GM18870 (cell line): ENCODE measurements around the gene DDX17.

Source experiments
- ATAC-seq: cut with Tn5 transposase; IDR thresholded peaks from one replicate; pipeline ENCODE4 v1.9.1; 2021; ENCODE audit warnings: moderate library complexity; ENCODE audit not compliant: unreplicated experiment

The DDX17 gene

DNA sequence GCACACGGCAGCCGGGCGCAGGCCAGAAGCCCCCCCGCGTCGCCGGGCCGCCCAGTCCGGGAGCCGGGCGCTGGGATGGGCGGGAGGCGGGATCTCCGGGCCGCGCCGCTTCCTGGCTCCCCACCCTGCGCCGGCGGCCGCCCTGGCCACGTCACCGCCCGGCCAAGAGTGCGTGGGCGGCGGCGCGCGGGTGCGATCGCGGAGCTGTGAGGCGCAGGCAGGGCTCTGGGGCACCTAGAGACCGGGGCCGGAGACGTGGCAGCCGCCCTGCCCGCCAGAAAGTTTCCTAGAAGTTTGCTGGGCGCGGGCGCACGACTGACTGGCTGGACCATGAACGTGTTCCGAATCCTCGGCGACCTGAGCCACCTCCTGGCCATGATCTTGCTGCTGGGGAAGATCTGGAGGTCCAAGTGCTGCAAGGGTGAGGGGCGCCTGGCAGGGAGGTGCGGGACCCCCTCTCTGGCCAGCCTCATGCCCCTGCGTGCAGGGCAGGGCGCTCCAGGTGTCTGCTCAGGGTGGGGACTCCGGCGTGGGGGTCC, 38.1 kb downstream of the DDX17 start, which contains the start of gene KDELR3:
TSS of gene KDELR3 (plus strand) at position 193 of the 539 bp plus-strand sequence. CDS start at position 331, 138 bp downstream.
- ATAC-seq: no peak

DNA sequence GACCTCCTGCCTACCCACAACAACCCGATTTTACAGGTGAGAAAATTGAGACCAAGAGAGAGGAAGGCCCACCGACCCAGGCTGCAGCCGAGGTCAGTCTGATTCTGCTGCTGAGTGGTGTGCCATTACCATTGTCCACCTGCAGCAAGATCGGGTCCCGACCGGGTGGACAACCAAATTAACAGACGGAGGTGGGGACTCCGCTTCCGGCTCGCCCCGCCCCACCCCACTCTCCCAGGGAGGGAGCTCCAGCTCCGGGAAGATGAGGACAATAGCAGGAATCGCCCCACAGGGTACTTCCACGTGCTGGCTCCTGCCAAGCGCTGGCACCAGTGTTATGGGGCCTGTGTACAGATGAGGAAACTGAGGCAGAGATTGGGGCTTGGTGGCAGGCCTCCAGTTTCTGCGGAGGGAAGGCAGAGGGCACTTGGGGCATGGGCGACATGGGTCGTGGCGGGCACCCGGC, 38.6 kb downstream of the DDX17 start:
- no peak for ATAC-seq

DNA sequence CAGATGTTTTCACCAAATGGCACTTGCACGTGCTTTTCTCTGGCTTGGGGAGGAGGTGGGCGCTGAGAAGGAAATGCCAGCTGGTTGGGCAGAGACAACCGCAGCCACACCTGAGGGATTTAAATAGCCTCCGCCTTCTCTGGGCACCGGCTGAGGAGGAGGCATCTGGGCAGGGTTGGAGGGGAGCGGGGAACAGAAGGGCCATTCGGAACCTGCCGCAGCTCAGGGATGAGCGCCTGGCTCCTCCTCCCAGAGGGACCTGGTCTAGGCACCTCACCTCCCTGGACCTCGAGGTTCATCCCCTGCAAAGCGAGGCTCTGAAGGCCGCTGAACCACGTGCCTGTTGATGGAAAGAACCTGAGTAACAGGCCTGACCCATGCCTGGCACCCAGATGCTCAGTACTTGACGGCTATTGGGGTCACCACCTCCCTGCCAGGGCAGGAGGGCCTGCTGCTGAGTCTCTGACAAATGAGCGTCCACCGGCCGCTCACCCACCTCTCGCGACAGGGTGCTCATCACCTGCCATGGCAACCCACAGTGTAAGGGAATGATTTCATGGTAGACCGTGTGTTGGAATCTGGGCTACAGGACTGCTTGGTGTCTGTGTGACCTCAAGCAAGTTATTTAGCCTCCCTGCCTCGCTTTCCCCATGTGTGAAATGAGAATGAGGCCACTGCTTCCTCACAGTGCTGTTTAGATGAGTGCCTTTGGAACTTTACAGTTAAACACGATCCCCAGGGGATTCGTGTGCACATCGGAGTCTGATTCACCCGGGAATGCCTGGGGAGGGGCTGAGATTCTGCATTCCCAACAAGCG, 40.2 kb downstream of the DDX17 start:
- no peak for ATAC-seq

DNA sequence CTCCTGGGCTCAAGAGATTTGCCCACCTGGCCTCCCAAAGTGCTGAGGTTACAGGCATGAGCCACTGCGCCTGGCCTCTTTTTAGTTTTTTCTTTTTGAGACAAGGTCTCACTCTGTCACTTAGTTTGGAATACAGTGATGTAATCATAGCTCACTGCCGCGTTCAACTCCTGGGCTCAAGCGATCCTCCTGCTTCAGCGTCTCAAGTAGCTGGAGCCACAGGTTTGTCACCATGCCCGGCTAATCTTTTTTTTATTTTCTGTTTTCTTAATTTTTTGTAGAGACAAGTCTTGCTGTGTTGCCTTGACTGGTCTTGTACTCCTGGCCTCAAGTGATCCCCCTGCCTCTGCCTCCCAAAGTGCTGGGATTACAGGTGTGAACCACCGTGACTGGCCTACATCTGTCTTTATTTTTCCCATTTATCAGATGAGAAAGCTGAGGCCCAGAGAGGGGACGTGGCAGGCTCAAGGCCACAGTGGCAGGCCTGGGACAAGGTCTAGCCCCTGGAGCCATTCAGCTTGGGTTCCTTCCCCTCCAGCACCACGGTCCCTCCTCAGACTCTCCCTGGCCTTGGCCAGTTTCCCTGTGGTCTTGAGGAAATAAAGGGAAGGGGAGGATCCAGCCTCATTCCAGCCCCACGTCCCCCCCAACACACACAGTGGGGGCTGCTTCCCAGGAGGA, 41.0 kb downstream of the DDX17 start:
- ATAC-seq: no peak

DNA sequence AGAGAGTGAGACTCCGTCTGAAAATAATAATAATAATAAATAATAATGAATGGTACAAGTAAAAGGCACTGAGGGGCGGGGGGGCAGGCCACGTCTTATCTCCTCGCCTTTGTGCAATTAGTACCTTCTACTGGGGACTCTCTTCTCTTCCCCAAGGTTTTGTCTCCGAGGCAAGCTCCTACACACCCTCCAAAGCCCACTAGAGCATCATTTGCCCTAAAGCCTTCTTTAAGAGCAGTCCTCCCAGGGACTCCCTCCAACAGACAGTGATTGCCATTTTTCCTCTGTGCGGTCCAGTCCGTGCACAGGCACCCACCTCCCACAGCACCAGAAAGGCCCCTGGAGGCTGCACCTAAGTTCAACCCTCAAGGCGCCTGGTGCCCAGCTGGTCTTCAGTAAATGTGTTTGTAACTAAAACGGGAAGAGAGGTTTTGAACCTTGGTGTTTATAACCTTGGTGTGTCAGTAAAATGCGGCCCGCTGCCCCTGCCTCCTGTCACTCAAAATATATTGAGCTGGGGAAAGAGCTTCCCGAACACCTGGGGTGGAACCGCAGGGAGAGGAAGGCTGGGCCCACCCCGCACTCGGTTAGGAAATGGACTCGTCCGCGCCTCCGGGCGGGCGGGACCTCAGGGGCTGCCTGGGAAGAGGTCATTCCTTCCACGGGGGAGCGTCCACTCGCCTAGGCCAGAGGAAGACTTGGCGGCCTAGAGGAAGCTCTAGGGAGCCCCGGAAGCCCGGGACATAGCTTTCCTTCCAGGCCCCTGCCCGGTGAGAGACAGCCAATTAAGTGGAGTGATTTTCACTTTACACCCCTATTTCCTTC, 42.9 kb downstream of the DDX17 start:
- ATAC-seq: no peak

DNA sequence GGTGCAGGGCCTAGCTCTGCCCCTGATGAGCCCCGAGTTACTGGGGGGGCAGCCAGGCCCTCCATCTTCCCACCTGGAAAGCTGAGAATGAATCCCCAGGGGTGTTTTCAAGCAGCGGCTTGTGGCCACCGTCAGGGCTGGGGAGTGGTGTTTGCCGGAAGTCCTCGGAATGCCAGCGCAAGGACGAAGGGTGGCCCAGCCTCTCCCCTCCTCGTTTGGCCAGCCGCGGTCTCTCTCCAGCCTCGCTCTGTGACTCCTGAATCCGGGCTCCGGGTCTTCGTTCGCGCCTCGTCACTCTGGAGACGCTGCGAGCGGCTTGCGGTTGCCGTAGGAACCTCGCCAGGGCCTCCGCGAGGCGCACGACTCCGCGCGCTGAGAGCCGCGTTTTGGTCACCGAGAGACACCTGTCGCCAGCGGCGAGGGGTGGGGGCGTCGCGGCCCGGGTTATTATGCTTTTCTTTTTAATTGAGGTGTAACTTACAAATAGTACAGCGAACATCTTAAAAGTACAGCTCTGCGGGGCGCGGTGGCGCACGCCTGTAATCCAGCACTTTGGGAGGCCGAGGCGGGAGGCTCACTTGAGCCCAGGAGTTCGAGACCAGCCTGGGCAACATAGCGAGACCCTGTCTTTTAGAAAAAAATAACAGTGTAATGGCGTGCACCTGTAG, 44.6 kb downstream of the DDX17 start:
- ATAC-seq: no peak

DNA sequence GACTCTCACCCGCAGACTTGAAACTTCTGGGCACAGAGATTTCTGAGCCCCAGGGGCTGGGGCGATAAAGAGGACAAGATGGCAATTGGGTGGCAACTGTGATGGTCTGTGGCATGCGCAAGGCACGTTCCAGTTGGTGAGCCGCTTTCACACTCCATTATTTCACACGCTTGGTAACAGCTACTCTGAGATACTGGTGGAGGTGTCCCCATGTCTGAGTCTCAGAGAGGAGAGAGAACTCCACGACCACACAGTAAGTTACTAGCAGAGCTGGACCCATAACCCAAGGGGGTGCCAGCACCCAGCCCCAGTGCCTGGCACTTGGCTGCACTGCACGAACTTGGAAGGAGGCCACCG, 45.1 kb downstream of the DDX17 start:
- no peak for ATAC-seq

DNA sequence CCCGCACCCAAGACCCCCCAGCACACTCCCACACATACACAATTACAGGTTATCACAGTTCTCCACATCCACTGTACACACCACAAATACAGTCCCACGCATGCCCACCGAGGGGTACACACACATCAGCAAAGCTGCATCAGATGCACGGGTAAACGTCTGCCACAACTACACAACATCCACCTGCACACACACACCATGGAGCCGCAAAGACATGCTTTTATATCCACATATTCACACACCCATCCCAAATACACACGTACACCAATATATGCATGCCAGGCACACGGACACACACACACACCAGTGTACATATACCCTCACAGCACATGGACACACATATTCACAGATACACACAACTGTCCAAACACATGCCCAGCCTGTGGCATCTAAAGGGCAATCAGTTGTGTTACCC, 45.7 kb downstream of the DDX17 start:
- no peak for ATAC-seq

DNA sequence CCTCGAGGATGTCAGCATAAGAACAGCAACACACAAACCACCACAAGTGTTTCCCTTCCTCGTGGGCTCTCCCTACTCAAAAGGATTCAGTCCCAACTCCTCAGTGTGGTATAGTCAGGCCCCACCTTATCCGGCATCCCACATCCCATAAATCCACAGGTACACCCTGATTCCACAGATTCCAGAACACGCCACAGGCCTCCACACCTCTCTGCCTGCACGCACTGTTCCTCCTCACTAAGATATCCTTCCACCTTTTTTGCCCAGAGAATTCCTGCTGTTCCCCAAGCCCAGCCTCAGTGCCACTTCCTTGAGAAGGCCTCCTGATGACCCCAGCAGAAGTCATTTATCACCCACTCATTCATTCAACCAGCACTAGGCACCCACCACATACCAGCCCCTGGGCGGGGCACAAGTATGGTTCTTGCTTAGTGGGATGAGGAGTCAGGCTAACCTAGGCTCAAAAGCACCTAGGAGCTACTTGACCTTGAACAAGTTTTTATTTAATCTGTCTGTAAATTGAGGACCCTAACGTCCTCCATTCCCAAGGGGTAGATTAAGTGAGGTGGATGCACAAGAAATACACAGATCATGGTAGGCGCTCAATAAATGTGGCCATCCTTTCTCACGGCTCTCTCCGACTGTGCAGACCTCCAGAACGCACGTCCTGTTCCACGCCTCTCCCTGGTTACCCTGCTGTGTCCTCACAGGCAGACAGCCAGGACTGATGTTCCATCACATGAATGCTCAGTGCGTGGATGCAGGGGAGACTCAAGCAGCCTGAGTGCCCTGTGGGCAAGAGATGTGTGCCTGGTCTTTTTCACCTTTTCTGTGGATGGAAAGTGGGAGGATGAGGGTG, 49.0 kb downstream of the DDX17 start:
- ATAC-seq: no peak

DNA sequence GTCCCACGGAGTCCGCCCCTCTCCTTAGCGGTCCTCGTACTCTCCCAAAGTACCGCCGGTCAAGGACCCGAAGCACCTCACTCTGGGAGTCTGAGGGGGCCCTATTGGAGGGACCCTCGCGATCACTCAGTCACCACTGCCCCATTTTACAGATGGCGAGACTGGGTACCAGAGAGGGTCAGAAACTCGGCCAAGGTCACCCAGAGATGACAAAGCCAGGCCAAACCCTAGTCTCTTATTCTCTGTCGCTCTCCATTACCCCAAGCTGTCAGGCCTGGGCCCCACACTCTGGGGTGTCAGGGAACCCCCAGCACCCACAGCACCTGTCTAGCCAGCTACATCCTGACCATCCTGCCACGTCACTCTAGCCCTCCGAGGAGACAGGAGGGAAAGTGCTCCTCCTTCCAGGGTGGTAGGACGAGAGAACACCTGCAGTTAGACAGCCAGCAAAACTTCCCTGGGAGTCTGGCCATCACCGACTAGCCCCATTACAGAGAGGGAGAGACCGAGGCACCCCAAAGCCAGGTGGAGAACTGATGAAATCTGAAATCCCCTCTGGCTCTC, 49.8 kb downstream of the DDX17 start:
- no peak for ATAC-seq

DNA sequence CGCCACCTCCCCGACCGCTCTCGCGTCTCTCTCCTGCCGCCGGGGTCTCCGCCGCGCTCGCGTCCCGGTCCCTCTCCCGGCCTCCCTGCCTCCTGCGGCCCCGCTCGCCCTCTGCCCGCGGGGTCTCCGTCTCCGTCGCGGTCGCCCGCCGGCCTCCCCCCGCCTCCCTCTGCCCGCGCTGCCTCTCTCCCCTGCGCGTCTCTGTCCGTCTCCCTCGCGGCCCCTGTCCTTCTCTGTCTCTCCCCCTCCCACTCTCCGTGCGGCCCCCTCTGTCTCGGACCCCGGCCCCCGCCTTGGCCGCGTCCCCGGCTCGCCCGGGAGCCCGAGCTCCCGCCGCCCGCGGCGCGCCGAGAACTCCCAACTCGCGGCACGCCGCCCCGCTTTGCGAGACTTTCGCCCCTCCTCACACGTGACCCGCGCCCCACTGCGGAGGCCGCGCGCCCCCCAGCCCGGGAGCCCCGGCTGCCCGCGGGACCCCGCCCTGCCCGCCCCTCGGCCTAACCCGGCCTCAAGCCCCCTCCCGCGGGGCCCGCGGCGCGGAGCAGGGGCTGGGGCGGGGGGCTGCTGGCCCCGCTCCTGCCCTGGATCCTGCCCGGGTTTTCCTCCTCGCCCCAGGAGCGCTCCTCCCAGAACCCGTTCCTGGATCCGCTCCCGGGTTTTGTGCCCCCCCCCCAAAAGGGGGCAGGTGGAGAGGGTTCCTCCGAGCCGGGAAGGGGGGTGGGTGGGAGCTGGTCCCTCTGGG, 50.4 kb downstream of the DDX17 start:
- ATAC-seq: no peak

DNA sequence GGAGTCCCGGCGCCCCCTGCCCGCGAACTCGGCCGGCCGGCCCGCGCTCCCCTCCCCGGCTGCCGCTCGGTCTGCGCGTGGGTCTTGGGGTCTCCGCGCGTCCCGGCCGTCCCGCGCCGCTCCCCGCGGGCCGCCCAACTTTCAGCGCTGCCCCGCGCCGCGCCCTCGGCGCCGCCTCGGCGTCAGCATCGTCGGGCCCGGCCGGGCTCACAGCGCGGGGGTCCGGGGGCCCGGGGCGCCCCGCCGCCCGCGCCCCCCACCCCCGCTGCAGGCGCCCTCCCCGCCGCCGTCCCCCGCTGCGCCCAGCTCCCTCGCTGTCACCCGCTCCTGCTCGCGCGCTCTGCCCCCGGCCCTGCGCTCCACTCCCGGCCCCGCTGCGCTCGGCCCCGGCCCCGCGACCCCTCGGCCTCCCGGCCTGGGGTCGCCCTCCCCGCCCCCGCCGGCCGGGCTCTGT, 51.0 kb downstream of the DDX17 start, which contains the start of gene KCNJ4:
TSS of gene KCNJ4 (minus strand) at position 124 of the 454 bp plus-strand sequence. CDS start 27,067 bp downstream, outside the sequence.
- no peak for ATAC-seq

DNA sequence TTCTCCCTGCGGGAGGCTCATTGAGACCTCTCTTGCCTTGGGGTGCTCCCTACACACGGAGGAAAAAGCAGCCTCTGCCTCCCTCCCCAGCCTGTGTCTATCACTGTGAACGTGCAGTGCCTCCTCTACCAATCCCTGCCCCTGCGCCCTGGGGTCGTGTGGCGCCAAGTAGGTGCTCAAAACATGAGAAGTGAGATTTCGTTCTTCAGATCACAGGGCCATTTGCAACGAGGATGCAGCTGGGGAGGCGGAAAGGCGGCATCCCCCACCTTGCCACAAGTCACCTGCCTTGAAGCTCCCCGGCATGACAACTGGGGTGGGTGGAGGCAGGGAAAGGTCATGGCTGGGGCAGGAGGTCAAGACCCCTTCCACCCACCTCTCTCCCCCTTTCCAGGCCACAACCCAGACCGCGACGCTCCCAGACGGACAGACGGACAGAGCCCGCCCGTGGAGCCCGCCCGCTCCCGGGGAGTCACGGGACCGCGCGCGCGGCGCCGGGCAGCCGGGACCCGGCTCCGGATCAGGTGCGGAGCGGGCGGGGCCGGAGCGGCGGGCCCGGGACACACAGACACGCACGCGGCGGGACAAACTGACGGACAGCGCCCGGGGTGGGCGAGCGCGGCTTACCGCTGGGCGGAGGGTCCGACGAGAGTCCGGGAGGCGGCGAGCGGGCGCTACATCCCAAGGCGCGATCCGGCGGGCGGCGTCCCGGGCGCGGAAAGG, 51.6 kb downstream of the DDX17 start:
- ATAC-seq: no peak

DNA sequence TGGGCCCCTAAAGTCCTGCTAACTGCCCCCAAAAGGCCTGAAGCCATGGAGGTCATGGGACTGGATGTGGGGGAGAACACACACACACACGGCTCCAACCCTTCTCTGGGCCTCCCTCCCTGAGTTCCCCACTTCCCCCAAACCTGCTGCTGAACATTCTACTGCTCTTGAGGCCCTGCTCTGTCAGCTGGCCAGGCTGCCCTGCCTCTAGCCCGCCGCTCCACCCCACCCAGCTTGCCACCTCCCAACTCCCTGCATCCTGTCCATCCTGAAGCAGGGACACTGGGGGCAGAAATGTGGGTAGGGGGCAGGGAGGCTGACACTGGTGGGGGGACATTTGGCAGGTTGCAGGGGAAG, 52.1 kb downstream of the DDX17 start:
- no peak for ATAC-seq

DNA sequence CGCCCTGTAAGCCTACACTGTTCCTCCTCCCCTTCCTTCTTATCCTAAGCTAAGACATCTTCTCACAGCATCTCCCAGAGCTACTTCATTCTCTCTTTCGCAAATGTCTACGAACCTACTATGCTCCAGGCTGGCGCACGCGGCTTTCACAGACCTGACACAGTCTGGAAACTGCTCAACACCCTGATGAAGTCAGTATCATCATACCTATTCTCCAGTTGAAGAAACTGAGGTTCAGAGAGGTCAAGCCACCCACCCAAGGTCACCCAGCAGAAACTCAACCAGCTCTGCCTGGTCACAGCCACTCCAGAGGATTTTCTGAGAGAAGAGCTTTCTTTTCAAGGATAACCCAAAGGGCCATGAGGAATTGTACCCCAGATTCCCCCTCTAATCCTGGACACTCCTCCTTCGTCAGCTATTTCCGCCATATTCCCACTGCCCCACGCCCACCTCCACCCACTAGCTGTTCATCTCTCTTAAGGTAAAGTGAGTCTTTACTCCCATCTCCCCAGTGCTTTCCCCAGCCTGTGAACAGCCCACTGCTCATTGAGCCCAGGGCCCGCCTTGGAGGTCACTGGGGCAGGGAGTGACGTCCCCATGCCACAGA, 52.9 kb downstream of the DDX17 start:
- ATAC-seq: no peak

DNA sequence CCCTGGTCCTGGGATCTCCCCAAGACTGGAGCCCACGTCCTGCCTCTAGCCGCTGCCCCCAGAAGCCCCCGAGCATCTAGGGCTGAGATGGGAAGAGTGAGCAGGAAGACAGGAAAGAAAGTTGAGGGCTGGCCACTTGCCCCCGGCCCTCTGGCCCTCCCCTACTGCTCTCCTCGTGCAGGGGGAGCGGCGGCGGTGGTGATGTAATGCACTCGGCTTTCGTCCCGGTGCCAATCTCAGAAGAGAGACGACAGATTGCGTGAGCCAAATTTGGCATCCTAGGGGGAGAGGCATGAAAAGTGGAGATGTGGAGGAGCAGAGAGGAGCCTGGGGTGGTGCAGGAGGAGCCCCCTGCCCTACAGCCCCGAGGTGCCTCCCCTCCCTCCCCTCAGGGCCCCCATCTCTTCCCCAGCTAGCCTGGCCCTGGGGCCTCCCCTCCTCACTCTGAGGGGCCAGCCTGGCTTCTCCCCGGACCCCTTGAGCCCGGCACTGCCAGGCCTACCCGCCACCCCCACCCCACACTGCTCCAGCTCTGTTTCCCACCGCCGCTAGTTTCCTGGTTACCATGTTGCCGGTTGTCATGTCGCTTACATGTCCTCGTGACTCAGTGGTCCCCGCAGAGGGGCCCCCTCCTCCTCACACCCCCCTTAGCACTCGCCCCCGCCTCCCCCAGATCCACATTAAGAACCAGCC, 53.6 kb downstream of the DDX17 start:
- no peak for ATAC-seq

DNA sequence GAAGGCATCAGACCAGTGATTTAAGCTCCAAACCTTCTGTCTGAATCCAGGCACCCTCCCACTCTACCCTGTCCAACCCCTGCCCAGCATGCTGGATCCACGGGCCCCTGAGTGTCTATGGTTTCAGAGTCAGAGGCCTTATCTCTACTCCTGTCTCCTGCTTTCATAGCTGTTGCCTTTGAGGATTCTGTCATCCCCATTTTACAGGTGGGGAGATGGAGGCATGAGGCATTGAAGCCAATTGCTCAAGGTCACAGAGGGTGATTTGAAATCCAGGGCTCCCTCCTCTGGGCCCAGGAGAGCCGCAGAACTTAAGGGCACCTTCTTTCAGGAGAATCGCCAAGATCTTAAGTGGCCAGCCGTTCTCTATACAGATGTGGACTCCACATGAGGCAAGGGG, 54.2 kb downstream of the DDX17 start:
- no peak for ATAC-seq
